ENCODE data around the gene PRRT1.
"Not testable (repeated sequence)": the region's sequence is repeated elsewhere in the genome, so short reads cannot be mapped to it uniquely, and the experiment has no call there.

Gene PRRT1

GRCh38 chr6:32148289-32149091 is 3.2 kb downstream of the PRRT1 start:
- DNase-seq, result no peak

- no peak for DNase-seq
Measured at GRCh38 chr6:32147401-32148132, 4.2 kb downstream of the PRRT1 start.

GRCh38 chr6:32146687-32147086 is 5.1 kb downstream of the PRRT1 start:
- no peak for DNase-seq

- DNase-seq, result no peak
Measured at GRCh38 chr6:32146287-32146686, 5.5 kb downstream of the PRRT1 start.

- not testable (repeated sequence) for DNase-seq
Measured at GRCh38 chr6:32144238-32144637, 7.5 kb downstream of the PRRT1 start.

- DNase-seq, result no peak
Measured at GRCh38 chr6:32140420-32141046, 11.2 kb downstream of the PRRT1 start.

- DNase-seq, result no peak
Measured at GRCh38 chr6:32139590-32139989, 12.1 kb downstream of the PRRT1 start.

- DNase-seq, result no peak
Measured at GRCh38 chr6:32137454-32137853, 14.3 kb downstream of the PRRT1 start.

GRCh38 chr6:32133786-32134185 is 18.0 kb downstream of the PRRT1 start:
- DNase-seq, result no peak

GRCh38 chr6:32132110-32132509 is 19.6 kb downstream of the PRRT1 start:
- DNase-seq, result no peak

GRCh38 chr6:32131439-32131948 is 20.2 kb downstream of the PRRT1 start:
- DNase-seq, result no peak

GRCh38 chr6:32129297-32130088 is 22.2 kb downstream of the PRRT1 start:
- DNase-seq, result no peak

- no peak for DNase-seq
Measured at GRCh38 chr6:32128751-32129296, 22.9 kb downstream of the PRRT1 start.

GRCh38 chr6:32127717-32128592 is 23.8 kb downstream of the PRRT1 start, which contains the start of gene ATF6B:
Gene ATF6B, minus strand, starts transcription at chr6:32128246. Its CDS starts 39 bp downstream, at chr6:32128207.
- DNase-seq, result peak; percentile 94

- no peak for DNase-seq
Measured at GRCh38 chr6:32127409-32127716, 24.4 kb downstream of the PRRT1 start.

- DNase-seq, result no peak
Measured at GRCh38 chr6:32126880-32127279, 24.9 kb downstream of the PRRT1 start.

GRCh38 chr6:32123681-32124080 is 28.1 kb downstream of the PRRT1 start:
- no peak for DNase-seq

GRCh38 chr6:32120573-32121059 is 31.1 kb downstream of the PRRT1 start:
- no peak for DNase-seq

- DNase-seq, result peak; percentile 40
Measured at GRCh38 chr6:32118782-32119628, 32.7 kb downstream of the PRRT1 start.

- no peak for DNase-seq
Measured at GRCh38 chr6:32117461-32117860, 34.3 kb downstream of the PRRT1 start.

Measured in NCI-H1048 (cell line).